Breast epithelium (tissue), 3 donors: ENCODE data around the gene ZSWIM6.

Experiments
- CTCF ChIP-seq, 3 donors: fragments of 450-650 bp; IDR thresholded peaks; one replicate each; pipeline ENCODE4 v1.5.1; 2016 to 2017; ENCODE audit warnings: antibody characterized with exemption in 3 of 3, mild to moderate bottlenecking in 3 of 3, moderate library complexity in 3 of 3
- POLR2A ChIP-seq: fragments of 450-650 bp; IDR thresholded peaks from one replicate; pipeline ENCODE4 v1.6.1; 2016; ENCODE audit warnings: antibody characterized with exemption, mild to moderate bottlenecking, moderate library complexity
- POLR2AphosphoS5 ChIP-seq, 3 donors: sonication (generic); formaldehyde crosslinking; IDR thresholded peaks; one replicate each; pipeline ENCODE4 v1.6.1; 2017; ENCODE audit warnings: antibody characterized with exemption in 3 of 3

GRCh38 chr5:61333954-61334867 lies 2.2 kb downstream of the ZSWIM6 start:
- TF ChIP-seq CTCF (IDR thresholded peaks at IDR 0.05) (no peak), POLR2A (no peak), POLR2AphosphoS5 (IDR thresholded peaks at IDR 0.05) (no peak)
